ENCODE results near the gene RHO. TPM values are rescaled to one million over a fixed set of nuclear protein-coding genes. Genes with fewer than 3 reads are reported as not detected.
"Not testable (repeated sequence)": the region's sequence is repeated elsewhere in the genome, so short reads cannot be mapped to it uniquely, and the experiment has no call there.

Gene RHO
- total RNA-seq, 1 experiment from 2014 or later, result not detected

GRCh38 chr3:129493206-129493605, 35.2 kb upstream of the RHO start:
- no peaks in the 10 kb centered on the region for H3K27me3 ChIP-seq (ENCODE audit: insufficient read depth, low read length)
- POLR2A ChIA-PET, result no interaction called here
- no peak overlapping the region for H3K27ac ChIP-seq (ENCODE audit: low read depth, low read length)
- no peak overlapping the region for H3K4me2 ChIP-seq (ENCODE audit: low read length)
- H3K4me1 ChIP-seq (ENCODE audit: control insufficient read depth in 1 of 2, insufficient read depth in 2 of 2, low read length in 2 of 2), result peaks cover 9 to 25% of the 10 kb centered on the region in 2 experiments
- no peak overlapping the region for H3K9ac ChIP-seq (ENCODE audit: low read length)
- no peaks in the 10 kb centered on the region for H4K20me1 ChIP-seq (ENCODE audit: insufficient read depth)
- no peaks in the 10 kb centered on the region for H3K36me3 ChIP-seq (ENCODE audit: control insufficient read depth in 1 of 2, insufficient read depth in 2 of 2, low read length in 2 of 2)
- CTCF ChIA-PET, result interaction anchor here (1.7 kb wide), 1 partner anchor 134 kb away, joined by 4 read pairs; no protein-coding TSS in a partner anchor
- no peak for ATAC-seq
- H3K9me2 ChIP-seq (ENCODE audit: insufficient read depth), result no peaks in the 10 kb centered on the region
- H3K4me3 ChIP-seq (replicated peaks in 1 of 2; ENCODE audit: low read depth in 1 of 2, low read length in 2 of 2), result no peak overlapping the region
- H3K9me3 ChIP-seq (ENCODE audit: control insufficient read depth in 1 of 2, insufficient read depth in 1 of 2, low read depth in 1 of 2, low read length in 2 of 2), result no peaks in the 10 kb centered on the region
- intact Hi-C loops (cut with micrococcal nuclease), result loop anchor here (5.0 kb wide), 1 partner anchor 114 kb away; the partner anchor contains the start of gene PLXND1
- RAD21 ChIA-PET (ENCODE audit: low non-redundant PET in 1 of 2, low total read pairs in 2 of 2, uncharacterized antibody in 2 of 2, unreplicated experiment in 2 of 2), result interaction anchor here in 1 of 2 experiments (0.7 kb wide), 1 partner anchor 337 kb away, joined by 6 read pairs; no protein-coding TSS in a partner anchor
- no TSS peak for BruUV-seq (replicated peaks)
- H3K79me2 ChIP-seq (ENCODE audit: insufficient read depth, low read length), result no peaks in the 10 kb centered on the region
- TF ChIP-seq REST (IDR thresholded peaks at IDR 0.05; ENCODE audit: low read depth), result no peak
- no peak for TF ChIP-seq TCF7L2 (IDR thresholded peaks at IDR 0.05; ENCODE audit: borderline replicate concordance, extremely low read depth, insufficient read depth, insufficient read length)
- no peak for TF ChIP-seq ZFX (IDR thresholded peaks at IDR 0.05)
- no peak for TF ChIP-seq RAD21 (IDR thresholded peaks at IDR 0.05; ENCODE audit: low read depth)
- no peak for TF ChIP-seq SP1 (IDR thresholded peaks at IDR 0.05; ENCODE audit: low read depth)
- no peak for TF ChIP-seq CEBPB (IDR thresholded peaks at IDR 0.05; ENCODE audit: low read depth)
- TF ChIP-seq CBX3 (IDR thresholded peaks at IDR 0.05; ENCODE audit: low read depth), result no peak
- TF ChIP-seq EZH2 (IDR thresholded peaks at IDR 0.05), result no peak
- no peak for TF ChIP-seq EGR1 (IDR thresholded peaks at IDR 0.05; ENCODE audit: low read depth)
- TF ChIP-seq CTCF (IDR thresholded peaks at IDR 0.05 in 2 of 3, conservative IDR thresholded peaks at IDR 0.05 in 1 of 3; ENCODE audit: borderline replicate concordance in 1 of 3, insufficient read depth in 1 of 3, low read depth in 2 of 3, low read length in 2 of 3), result no peak
- no peak for TF ChIP-seq FOSL1 (IDR thresholded peaks at IDR 0.05; ENCODE audit: low read depth)
- TF ChIP-seq SIN3A (IDR thresholded peaks at IDR 0.05; ENCODE audit: low read depth), result no peak
- no peak for TF ChIP-seq JUND (IDR thresholded peaks at IDR 0.05)
- no peak for TF ChIP-seq ATF3 (IDR thresholded peaks at IDR 0.05)
- H2AFZ ChIP-seq (ENCODE audit: low read depth, low read length, poor library complexity, severe bottlenecking), result no peak overlapping the region
- DNase-seq (ENCODE audit: low read depth, low spot score), result no peak

GRCh38 chr3:129494499-129494898, 33.9 kb upstream of the RHO start:
- H3K9ac ChIP-seq (ENCODE audit: low read length); DNase-seq (ENCODE audit: low read depth, low spot score); H3K9me2 ChIP-seq (ENCODE audit: insufficient read depth); H3K79me2 ChIP-seq (ENCODE audit: insufficient read depth, low read length); CTCF ChIA-PET; BruUV-seq (replicated peaks); H4K20me1 ChIP-seq (ENCODE audit: insufficient read depth); H3K27me3 ChIP-seq (ENCODE audit: insufficient read depth, low read length); RAD21 ChIA-PET (ENCODE audit: low non-redundant PET in 1 of 2, low total read pairs in 2 of 2, uncharacterized antibody in 2 of 2, unreplicated experiment in 2 of 2); H2AFZ ChIP-seq (ENCODE audit: low read depth, low read length, poor library complexity, severe bottlenecking); H3K36me3 ChIP-seq (ENCODE audit: control insufficient read depth in 1 of 2, insufficient read depth in 2 of 2, low read length in 2 of 2); POLR2A ChIA-PET; H3K4me3 ChIP-seq (replicated peaks in 1 of 2; ENCODE audit: low read depth in 1 of 2, low read length in 2 of 2); H3K27ac ChIP-seq (ENCODE audit: low read depth, low read length); H3K9me3 ChIP-seq (ENCODE audit: control insufficient read depth in 1 of 2, insufficient read depth in 1 of 2, low read depth in 1 of 2, low read length in 2 of 2): not testable (repeated sequence)
- Histone ChIP-seq H3K4me2 (ENCODE audit: low read length) (peak overlapping the region; percentile 54), H3K4me1 (ENCODE audit: control insufficient read depth in 1 of 2, insufficient read depth in 2 of 2, low read length in 2 of 2) (peaks cover 9 to 30% of the 10 kb centered on the region in 2 experiments)
- intact Hi-C loops (cut with micrococcal nuclease), result loop anchor here (5.0 kb wide), 1 partner anchor 113 kb away; the partner anchor contains the start of gene PLXND1
- peak; percentile 3; the same call in 1 of the 2 replicates for ATAC-seq

Measured in HCT116 (cell line).